ENCODE measurements around the gene KLHL29. TPM values are rescaled to one million over a fixed set of nuclear protein-coding genes. Genes with fewer than 3 reads are reported as not detected.

KLHL29 gene
- total and polyA plus RNA-seq, 4 donors, result 0.29 to 2.3 (median 0.68) TPM

DNA sequence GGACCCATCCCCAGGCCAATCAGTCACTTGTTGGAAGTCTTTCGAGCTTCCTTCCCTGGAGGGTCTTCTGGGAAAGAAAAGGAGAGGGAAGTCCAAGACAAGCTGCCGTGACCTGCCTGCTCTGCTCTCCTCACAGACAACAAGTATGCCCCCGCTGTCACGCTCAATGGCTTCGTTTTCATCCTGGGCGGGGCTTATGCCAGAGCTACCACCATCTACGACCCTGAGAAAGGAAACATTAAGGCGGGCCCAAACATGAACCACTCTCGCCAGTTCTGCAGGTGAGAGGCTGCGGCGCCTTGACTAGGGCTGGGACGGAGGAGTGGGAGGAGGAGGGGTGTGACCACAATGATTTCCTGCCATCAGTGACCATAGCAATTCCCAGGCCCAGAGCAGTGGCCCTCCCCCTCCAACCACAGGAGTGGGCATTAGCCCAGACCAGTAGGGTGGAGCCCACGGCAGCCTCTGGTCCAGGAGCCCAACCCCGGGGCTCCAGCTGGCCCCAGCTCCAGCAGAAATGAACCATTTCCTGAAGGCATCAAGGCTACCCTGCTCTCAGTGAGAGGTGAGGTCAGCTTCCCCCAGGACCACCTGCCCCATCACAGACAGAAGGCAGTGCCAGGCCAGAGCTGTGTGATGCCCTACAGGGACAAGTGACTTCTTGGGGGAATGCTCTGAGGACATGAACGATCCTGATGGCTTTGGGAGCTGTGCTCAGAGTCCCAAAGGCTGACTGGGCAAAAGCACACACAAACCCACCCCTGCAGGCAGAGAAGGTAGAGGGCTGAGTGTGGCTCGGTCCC, 318.8 kb downstream of the KLHL29 start:
- Histone ChIP-seq H3K4me3 (ENCODE audit: low read depth in 1 of 3, low read length in 3 of 3) (no peak overlapping the region), H3K9me3 (ENCODE audit: control insufficient read depth in 4 of 4, low read length in 3 of 4) (no peaks in the 10 kb centered on the region), H3K4me1 (ENCODE audit: control insufficient read depth in 4 of 4, insufficient read depth in 4 of 4, low read length in 3 of 4) (no peaks in the 10 kb centered on the region), H3K9ac (ENCODE audit: low read depth in 1 of 2, low read length in 2 of 2) (no peak overlapping the region), H3K36me3 (ENCODE audit: control insufficient read depth in 4 of 4, insufficient read depth in 3 of 4, low read depth in 1 of 4, low read length in 3 of 4) (peaks cover 0 to 7% (median 2%) of the 10 kb centered on the region in 4 donors), H3K27ac (ENCODE audit: low read depth in 1 of 2, low read length in 2 of 2) (no peak overlapping the region), H3K27me3 (ENCODE audit: control insufficient read depth in 4 of 4, insufficient read depth in 4 of 4, low read length in 3 of 4) (no peaks in the 10 kb centered on the region)
- WGBS, result 93% methylated on average over 16 of the region's 16 CpGs
- DNase-seq (ENCODE audit: low spot score), result no peak
- no peak for TF ChIP-seq CTCF (IDR thresholded peaks at IDR 0.05; ENCODE audit: low read depth, low read length, missing input control)
- no peak for TF ChIP-seq TAF1 (conservative IDR thresholded peaks at IDR 0.05)
- TF ChIP-seq ZBTB33 (IDR thresholded peaks at IDR 0.05), result no peak
- no peak for TF ChIP-seq EGR1 (IDR thresholded peaks at IDR 0.05; ENCODE audit: low read depth in 2 of 2)
- TF ChIP-seq RXRA (IDR thresholded peaks at IDR 0.05), result no peak
- TF ChIP-seq, protein P1, sequence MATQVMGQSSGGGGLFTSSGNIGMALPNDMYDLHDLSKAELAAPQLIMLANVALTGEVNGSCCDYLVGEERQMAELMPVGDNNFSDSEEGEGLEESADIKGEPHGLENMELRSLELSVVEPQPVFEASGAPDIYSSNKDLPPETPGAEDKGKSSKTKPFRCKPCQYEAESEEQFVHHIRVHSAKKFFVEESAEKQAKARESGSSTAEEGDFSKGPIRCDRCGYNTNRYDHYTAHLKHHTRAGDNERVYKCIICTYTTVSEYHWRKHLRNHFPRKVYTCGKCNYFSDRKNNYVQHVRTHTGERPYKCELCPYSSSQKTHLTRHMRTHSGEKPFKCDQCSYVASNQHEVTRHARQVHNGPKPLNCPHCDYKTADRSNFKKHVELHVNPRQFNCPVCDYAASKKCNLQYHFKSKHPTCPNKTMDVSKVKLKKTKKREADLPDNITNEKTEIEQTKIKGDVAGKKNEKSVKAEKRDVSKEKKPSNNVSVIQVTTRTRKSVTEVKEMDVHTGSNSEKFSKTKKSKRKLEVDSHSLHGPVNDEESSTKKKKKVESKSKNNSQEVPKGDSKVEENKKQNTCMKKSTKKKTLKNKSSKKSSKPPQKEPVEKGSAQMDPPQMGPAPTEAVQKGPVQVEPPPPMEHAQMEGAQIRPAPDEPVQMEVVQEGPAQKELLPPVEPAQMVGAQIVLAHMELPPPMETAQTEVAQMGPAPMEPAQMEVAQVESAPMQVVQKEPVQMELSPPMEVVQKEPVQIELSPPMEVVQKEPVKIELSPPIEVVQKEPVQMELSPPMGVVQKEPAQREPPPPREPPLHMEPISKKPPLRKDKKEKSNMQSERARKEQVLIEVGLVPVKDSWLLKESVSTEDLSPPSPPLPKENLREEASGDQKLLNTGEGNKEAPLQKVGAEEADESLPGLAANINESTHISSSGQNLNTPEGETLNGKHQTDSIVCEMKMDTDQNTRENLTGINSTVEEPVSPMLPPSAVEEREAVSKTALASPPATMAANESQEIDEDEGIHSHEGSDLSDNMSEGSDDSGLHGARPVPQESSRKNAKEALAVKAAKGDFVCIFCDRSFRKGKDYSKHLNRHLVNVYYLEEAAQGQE (IDR thresholded peaks at IDR 0.05), result no peak
- TF ChIP-seq FOXA1 (IDR thresholded peaks at IDR 0.05), result no peak
- TF ChIP-seq ATF3 (IDR thresholded peaks at IDR 0.05), result no peak
- no peak for TF ChIP-seq HNF4A (conservative IDR thresholded peaks at IDR 0.05)

DNA sequence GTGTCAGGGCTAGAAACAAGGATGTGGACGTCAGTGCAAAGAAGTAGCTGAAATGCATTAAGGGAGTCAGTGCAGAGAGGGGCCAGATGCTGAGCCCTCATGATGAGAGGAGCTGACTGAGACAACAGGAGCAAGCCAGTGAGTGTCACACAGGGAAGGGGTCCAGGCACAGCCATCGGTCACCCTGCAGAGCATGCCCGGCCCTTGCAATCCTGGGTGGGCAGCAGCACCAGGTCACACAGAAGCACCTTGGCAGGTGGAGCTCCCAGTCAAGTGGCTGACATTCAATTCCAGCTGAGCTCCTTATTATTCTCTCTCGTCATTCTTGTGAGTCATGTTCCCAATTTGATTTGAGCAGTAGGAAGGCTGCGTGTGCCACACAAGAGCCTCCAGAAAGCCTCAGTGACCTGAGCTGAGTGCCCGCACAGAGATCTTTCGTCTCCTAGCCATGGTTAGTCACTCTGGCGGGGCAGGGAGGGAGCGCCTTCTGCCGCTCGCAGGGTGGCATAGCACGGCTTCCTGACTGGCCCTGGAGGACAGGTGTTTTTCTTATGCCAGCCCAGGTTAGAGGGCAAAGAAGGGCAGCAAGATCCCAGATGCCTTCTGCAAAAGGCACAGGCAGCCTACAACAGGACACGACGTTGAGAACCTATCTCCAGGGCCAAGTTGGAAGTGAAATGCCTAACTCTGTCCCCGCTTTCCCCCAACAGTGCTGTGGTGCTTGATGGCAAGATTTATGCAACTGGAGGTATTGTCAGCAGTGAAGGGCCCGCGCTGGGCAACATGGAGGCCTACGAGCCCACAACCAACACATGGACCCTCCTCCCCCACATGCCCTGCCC, 321.0 kb downstream of the KLHL29 start:
- Histone ChIP-seq H3K9me3 (ENCODE audit: control insufficient read depth in 4 of 4, low read length in 3 of 4) (no peaks in the 10 kb centered on the region), H3K27ac (ENCODE audit: low read depth in 1 of 2, low read length in 2 of 2) (no peak overlapping the region), H3K4me1 (ENCODE audit: control insufficient read depth in 4 of 4, insufficient read depth in 4 of 4, low read length in 3 of 4) (no peaks in the 10 kb centered on the region), H3K9ac (ENCODE audit: low read depth in 1 of 2, low read length in 2 of 2) (no peak overlapping the region), H3K36me3 (ENCODE audit: control insufficient read depth in 4 of 4, insufficient read depth in 3 of 4, low read depth in 1 of 4, low read length in 3 of 4) (peaks cover 0 to 3% (median 2%) of the 10 kb centered on the region in 4 donors), H3K4me3 (ENCODE audit: low read depth in 1 of 3, low read length in 3 of 3) (no peak overlapping the region), H3K27me3 (ENCODE audit: control insufficient read depth in 4 of 4, insufficient read depth in 4 of 4, low read length in 3 of 4) (no peaks in the 10 kb centered on the region)
- 96% methylated on average over 18 of the region's 18 CpGs for WGBS
- TF ChIP-seq ZBTB33 (IDR thresholded peaks at IDR 0.05) (no peak), HNF4G (IDR thresholded peaks at IDR 0.05) (no peak), RAD21 (IDR thresholded peaks at IDR 0.05) (no peak), RXRA (IDR thresholded peaks at IDR 0.05) (no peak), SP1 (IDR thresholded peaks at IDR 0.05) (no peak), YY1 (IDR thresholded peaks at IDR 0.05) (no peak), CTCF (IDR thresholded peaks at IDR 0.05; ENCODE audit: low read depth, low read length, missing input control) (no peak), ATF3 (IDR thresholded peaks at IDR 0.05) (no peak), GABPA (IDR thresholded peaks at IDR 0.05 in 1 of 2, conservative IDR thresholded peaks at IDR 0.05 in 1 of 2) (no peak), FOXA1 (IDR thresholded peaks at IDR 0.05) (no peak)
- DNase-seq (ENCODE audit: low spot score), result no peak

Measured in liver (tissue), 9 donors.